ENCODE data around the gene HSH2D. TPM values are rescaled to one million over a fixed set of nuclear protein-coding genes. Genes with fewer than 3 reads are reported as not detected.

Gene HSH2D
- polyA plus RNA-seq, 1 of the 3 experiments (the other 2 are of a cell fraction), result not detected

DNA sequence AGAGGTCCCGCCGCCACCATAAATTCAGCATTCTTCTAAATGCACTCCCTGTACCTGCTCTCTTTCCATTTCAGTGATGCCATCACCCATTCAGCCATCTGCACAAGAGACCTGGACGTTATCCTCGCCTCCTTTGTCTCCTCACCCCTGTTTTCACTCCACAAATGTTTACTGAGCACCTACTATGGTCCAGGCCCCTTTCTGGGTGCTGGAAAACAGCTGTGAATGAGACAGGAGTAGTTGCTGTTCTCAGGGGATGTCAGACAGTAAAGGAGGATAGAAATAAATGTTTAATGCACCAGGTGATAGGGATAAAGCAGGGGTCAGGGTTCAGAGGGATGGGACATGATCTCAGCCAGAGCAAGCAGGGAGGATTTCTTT is 57.5 kb downstream of the HSH2D start:
- WGBS (ENCODE audit: low lambda C conversion rate), result 96% methylated on average over 4 of the region's 4 CpGs
- peaks cover 43% of the 10 kb centered on the region for H4K20me1 ChIP-seq (ENCODE audit: insufficient read depth)
- H3K4me2 ChIP-seq, result no peak overlapping the region
- peaks cover 52% of the 10 kb centered on the region for H3K79me2 ChIP-seq (ENCODE audit: insufficient read depth)
- no peak overlapping the region for H3K27ac ChIP-seq (ENCODE audit: low read depth in 2 of 2, low read length in 1 of 2)
- H3K4me3 ChIP-seq (ENCODE audit: low read depth in 2 of 2, low read length in 1 of 2), result no peak overlapping the region
- H3K9ac ChIP-seq, result no peak overlapping the region
- H3K9me3 ChIP-seq, result no peaks in the 10 kb centered on the region
- no peak for TF ChIP-seq TAF1 (IDR thresholded peaks at IDR 0.05; ENCODE audit: borderline replicate concordance, low read depth, low read length)
- POLR2A ChIA-PET, result no interaction called here
- no peak for DNase-seq
- no peaks in the 10 kb centered on the region for H3K9me2 ChIP-seq
- H2AFZ ChIP-seq (ENCODE audit: low read depth), result no peak overlapping the region
- peaks cover 0 to 52% of the 10 kb centered on the region in 2 experiments for H3K36me3 ChIP-seq (replicated peaks in 1 of 2; ENCODE audit: control insufficient read depth in 1 of 2, insufficient read depth in 2 of 2, low read length in 1 of 2)
- H3K27me3 ChIP-seq (ENCODE audit: insufficient read depth), result no peaks in the 10 kb centered on the region
- peaks cover 14% of the 10 kb centered on the region for H3F3A ChIP-seq (replicated peaks; ENCODE audit: insufficient read depth)
- CTCF ChIA-PET, result no interaction called here
- H3K4me1 ChIP-seq (ENCODE audit: control insufficient read depth in 1 of 2, insufficient read depth in 2 of 2, low read depth in 1 of 2, low read length in 1 of 2), result peaks cover 13 to 28% of the 10 kb centered on the region in 2 experiments; a peak in 3 of 4 replicates

DNA sequence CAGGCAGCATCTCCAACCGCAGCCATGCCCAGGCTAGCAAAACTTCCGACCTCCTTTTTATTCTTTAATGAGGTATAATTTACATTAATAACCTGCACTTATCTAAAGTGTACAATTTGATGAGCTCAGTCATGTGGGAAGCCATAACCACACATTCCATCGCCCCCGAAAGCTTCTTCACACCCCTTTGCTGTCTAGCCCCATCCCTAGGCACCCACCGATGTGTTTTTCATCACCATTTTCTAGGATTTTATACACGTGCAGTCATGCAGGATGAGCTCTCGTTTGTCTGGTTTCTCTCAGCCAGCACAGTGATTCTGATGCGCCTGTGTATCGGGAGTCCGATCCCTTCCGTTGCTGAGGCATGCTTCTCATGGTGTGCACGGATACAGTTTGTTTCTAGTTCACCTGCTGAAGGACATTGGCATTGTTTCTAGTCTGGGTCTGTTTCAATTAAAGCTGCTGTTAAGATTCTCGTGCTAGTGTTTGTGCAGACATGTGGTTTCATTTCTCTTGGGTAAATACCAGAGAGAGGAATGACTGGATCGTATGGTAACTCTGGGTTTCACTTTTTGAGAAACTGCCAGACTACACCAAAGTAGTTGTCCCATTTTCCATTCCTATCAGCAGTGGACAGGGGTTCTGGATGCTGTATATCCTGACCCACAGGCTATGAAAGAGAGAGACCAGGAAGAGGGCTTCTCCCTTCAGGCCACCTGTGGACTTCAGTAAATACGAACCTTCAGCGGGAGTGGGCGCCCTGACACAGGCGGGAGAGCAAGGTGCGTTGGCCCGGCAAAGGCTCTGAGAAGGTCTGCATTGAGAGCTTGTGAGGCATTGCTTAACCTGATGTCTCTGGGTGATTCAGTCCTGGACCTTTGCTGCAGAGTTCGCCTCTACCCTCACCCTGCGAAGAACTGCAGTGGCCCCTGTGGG is 59.1 kb downstream of the HSH2D start:
- Histone ChIP-seq H3K4me1 (ENCODE audit: control insufficient read depth in 1 of 2, insufficient read depth in 2 of 2, low read depth in 1 of 2, low read length in 1 of 2) (peaks cover 6 to 29% of the 10 kb centered on the region in 2 experiments; a peak in 1 of 4 replicates), H3K27ac (ENCODE audit: low read depth in 2 of 2, low read length in 1 of 2) (no peak overlapping the region), H3K36me3 (replicated peaks in 1 of 2; ENCODE audit: control insufficient read depth in 1 of 2, insufficient read depth in 2 of 2, low read length in 1 of 2) (peaks cover 0 to 67% of the 10 kb centered on the region in 2 experiments), H3K4me3 (ENCODE audit: low read depth in 2 of 2, low read length in 1 of 2) (no peak overlapping the region), H3K9me2 (no peaks in the 10 kb centered on the region), H4K20me1 (ENCODE audit: insufficient read depth) (peaks cover 43% of the 10 kb centered on the region), H3F3A (replicated peaks; ENCODE audit: insufficient read depth) (no peaks in the 10 kb centered on the region), H2AFZ (ENCODE audit: low read depth) (no peak overlapping the region), H3K9me3 (no peaks in the 10 kb centered on the region), H3K9ac (no peak overlapping the region), H3K4me2 (no peak overlapping the region), H3K79me2 (ENCODE audit: insufficient read depth) (peaks cover 52% of the 10 kb centered on the region), H3K27me3 (ENCODE audit: insufficient read depth) (no peaks in the 10 kb centered on the region)
- WGBS (ENCODE audit: low lambda C conversion rate), result 93% methylated on average over 22 of the region's 22 CpGs
- TF ChIP-seq, protein P1, sequence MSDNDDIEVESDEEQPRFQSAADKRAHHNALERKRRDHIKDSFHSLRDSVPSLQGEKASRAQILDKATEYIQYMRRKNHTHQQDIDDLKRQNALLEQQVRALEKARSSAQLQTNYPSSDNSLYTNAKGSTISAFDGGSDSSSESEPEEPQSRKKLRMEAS (IDR thresholded peaks at IDR 0.05; ENCODE audit: low read depth), result no peak
- TF ChIP-seq SMC3 (IDR thresholded peaks at IDR 0.05; ENCODE audit: low read depth, low read length) (no peak), NFIC (IDR thresholded peaks at IDR 0.05; ENCODE audit: borderline replicate concordance) (no peak), CHD2 (IDR thresholded peaks at IDR 0.05; ENCODE audit: low read length, partially characterized antibody) (no peak), MEF2A (IDR thresholded peaks at IDR 0.05; ENCODE audit: borderline replicate concordance, low read depth) (no peak), RFX5 (IDR thresholded peaks at IDR 0.05; ENCODE audit: low read length) (no peak), ELF1 (IDR thresholded peaks at IDR 0.05) (no peak), EZH2phosphoT487 (IDR thresholded peaks at IDR 0.05; ENCODE audit: borderline replicate concordance, low read depth) (no peak), FOXJ3 (CRISPR knock-in tag; IDR thresholded peaks at IDR 0.05) (no peak)
- TF ChIP-seq, protein P2, sequence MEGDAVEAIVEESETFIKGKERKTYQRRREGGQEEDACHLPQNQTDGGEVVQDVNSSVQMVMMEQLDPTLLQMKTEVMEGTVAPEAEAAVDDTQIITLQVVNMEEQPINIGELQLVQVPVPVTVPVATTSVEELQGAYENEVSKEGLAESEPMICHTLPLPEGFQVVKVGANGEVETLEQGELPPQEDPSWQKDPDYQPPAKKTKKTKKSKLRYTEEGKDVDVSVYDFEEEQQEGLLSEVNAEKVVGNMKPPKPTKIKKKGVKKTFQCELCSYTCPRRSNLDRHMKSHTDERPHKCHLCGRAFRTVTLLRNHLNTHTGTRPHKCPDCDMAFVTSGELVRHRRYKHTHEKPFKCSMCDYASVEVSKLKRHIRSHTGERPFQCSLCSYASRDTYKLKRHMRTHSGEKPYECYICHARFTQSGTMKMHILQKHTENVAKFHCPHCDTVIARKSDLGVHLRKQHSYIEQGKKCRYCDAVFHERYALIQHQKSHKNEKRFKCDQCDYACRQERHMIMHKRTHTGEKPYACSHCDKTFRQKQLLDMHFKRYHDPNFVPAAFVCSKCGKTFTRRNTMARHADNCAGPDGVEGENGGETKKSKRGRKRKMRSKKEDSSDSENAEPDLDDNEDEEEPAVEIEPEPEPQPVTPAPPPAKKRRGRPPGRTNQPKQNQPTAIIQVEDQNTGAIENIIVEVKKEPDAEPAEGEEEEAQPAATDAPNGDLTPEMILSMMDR (IDR thresholded peaks at IDR 0.05), result no peak
- TF ChIP-seq, protein P3, sequence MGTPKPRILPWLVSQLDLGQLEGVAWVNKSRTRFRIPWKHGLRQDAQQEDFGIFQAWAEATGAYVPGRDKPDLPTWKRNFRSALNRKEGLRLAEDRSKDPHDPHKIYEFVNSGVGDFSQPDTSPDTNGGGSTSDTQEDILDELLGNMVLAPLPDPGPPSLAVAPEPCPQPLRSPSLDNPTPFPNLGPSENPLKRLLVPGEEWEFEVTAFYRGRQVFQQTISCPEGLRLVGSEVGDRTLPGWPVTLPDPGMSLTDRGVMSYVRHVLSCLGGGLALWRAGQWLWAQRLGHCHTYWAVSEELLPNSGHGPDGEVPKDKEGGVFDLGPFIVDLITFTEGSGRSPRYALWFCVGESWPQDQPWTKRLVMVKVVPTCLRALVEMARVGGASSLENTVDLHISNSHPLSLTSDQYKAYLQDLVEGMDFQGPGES (IDR thresholded peaks at IDR 0.05; ENCODE audit: low read depth, low read length), result no peak
- TF ChIP-seq, protein P4, sequence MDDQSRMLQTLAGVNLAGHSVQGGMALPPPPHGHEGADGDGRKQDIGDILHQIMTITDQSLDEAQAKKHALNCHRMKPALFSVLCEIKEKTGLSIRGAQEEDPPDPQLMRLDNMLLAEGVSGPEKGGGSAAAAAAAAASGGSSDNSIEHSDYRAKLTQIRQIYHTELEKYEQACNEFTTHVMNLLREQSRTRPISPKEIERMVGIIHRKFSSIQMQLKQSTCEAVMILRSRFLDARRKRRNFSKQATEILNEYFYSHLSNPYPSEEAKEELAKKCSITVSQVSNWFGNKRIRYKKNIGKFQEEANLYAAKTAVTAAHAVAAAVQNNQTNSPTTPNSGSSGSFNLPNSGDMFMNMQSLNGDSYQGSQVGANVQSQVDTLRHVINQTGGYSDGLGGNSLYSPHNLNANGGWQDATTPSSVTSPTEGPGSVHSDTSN (IDR thresholded peaks at IDR 0.05), result no peak
- TF ChIP-seq, protein P5, sequence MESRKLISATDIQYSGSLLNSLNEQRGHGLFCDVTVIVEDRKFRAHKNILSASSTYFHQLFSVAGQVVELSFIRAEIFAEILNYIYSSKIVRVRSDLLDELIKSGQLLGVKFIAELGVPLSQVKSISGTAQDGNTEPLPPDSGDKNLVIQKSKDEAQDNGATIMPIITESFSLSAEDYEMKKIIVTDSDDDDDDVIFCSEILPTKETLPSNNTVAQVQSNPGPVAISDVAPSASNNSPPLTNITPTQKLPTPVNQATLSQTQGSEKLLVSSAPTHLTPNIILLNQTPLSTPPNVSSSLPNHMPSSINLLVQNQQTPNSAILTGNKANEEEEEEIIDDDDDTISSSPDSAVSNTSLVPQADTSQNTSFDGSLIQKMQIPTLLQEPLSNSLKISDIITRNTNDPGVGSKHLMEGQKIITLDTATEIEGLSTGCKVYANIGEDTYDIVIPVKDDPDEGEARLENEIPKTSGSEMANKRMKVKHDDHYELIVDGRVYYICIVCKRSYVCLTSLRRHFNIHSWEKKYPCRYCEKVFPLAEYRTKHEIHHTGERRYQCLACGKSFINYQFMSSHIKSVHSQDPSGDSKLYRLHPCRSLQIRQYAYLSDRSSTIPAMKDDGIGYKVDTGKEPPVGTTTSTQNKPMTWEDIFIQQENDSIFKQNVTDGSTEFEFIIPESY (IDR thresholded peaks at IDR 0.05; ENCODE audit: borderline replicate concordance, low read depth), result no peak
- POLR2A ChIA-PET, result interaction anchor here (0.6 kb wide), 1 partner anchor 396 kb away, joined by 4 read pairs; no protein-coding TSS in a partner anchor
- DNase-seq, result peak; percentile 4
- CTCF ChIA-PET, result no interaction called here

Measured in SK-N-SH (cell line).